Fibroblast of skin of right quadriceps (primary cell): Measurements from ENCODE around the gene ALDH3A1.

ENCODE experiments used
- DNase-seq: peaks from one replicate; pipeline ENCODE4 v3.0.0-alpha.2; 2013

The ALDH3A1 gene

DNA sequence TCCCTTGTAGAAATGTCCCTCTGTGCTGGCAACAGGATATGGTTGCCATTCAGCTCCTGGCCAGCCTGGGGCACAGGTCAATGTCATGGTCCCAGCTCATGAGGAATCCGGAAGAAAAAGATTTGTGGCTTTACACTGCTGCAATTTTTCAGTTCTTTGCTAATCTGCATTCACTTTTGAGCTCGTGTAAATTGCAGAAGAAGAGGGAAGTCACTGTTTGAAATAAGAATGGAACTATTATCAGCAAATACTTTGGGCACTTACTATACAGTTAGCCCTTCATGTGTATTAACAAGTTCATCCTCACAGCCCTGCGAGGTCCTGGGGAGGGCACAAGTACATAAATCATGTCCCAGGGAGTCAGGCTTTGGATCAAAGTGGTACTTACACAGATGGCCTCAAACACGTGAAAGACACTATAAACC, 45.9 kb downstream of the ALDH3A1 start:
- no peak for DNase-seq
